ENCODE measurements around the gene THAP7. TPM values are rescaled to one million over a fixed set of nuclear protein-coding genes. Genes with fewer than 3 reads are reported as not detected.

Gene THAP7
- total and polyA plus RNA-seq, 3 donors from 2014 or later: 60.6 to 96.5 (median 75.8) TPM

- DNase-seq: no peak
- Histone ChIP-seq H3K4me1 (peaks cover 10% of the 10 kb centered on the region), H3K4me3 (no peak overlapping the region), H3K27me3 (no peaks in the 10 kb centered on the region), H3K9me3 (no peaks in the 10 kb centered on the region), H3K27ac (no peak overlapping the region), H3K36me3 (ENCODE audit: low read depth, missing control alignments) (no peaks in the 10 kb centered on the region)
- TF ChIP-seq POLR2A (IDR thresholded peaks at IDR 0.05) (no peak), CTCF (IDR thresholded peaks at IDR 0.05) (no peak)
- intact Hi-C loops (cut with DNase I; ENCODE audit: low total_unique reads): no loop called here
- WGBS, 2 donors: 87 to 100% methylated on average over 1 to 11 of the region's 13 CpGs
Observed at GRCh38 chr22:20965888-20966855, 35.7 kb downstream of the THAP7 start.

- no peaks in the 10 kb centered on the region for H3K36me3 ChIP-seq (ENCODE audit: low read depth, missing control alignments)
- peak overlapping the region in 1 of 2 donors; percentile 43 for H3K4me3 ChIP-seq
- no peaks in the 10 kb centered on the region for H3K27me3 ChIP-seq
- no peak overlapping the region for H3K27ac ChIP-seq
- TF ChIP-seq POLR2A (IDR thresholded peaks at IDR 0.05): no peak
- no peak for TF ChIP-seq CTCF (IDR thresholded peaks at IDR 0.05)
- intact Hi-C loops (cut with DNase I; ENCODE audit: low total_unique reads): no loop called here
- peaks cover 10% of the 10 kb centered on the region for H3K4me1 ChIP-seq
- DNase-seq: no peak
- 2 to 8% methylated on average over 24 to 47 of the region's 65 CpGs for WGBS, 2 donors
- no peaks in the 10 kb centered on the region for H3K9me3 ChIP-seq
Observed at GRCh38 chr22:20965104-20965887, 36.6 kb downstream of the THAP7 start.

- intact Hi-C loops (cut with DNase I; ENCODE audit: low total_unique reads): no loop called here
- H3K27ac ChIP-seq: no peak overlapping the region
- WGBS, 2 donors: 1 to 2% methylated on average over 17 to 18 of the region's 28 CpGs
- H3K27me3 ChIP-seq: no peaks in the 10 kb centered on the region
- no peaks in the 10 kb centered on the region for H3K9me3 ChIP-seq
- peaks cover 10% of the 10 kb centered on the region for H3K4me1 ChIP-seq
- H3K36me3 ChIP-seq (ENCODE audit: low read depth, missing control alignments): no peaks in the 10 kb centered on the region
- H3K4me3 ChIP-seq: no peak overlapping the region
- no peak for TF ChIP-seq CTCF (IDR thresholded peaks at IDR 0.05)
- TF ChIP-seq POLR2A (IDR thresholded peaks at IDR 0.05): no peak
- DNase-seq: no peak
Observed at GRCh38 chr22:20964799-20965103, 37.2 kb downstream of the THAP7 start.

GRCh38 chr22:20964090-20964798, 37.7 kb downstream of the THAP7 start:
- TF ChIP-seq POLR2A (IDR thresholded peaks at IDR 0.05) (no peak), CTCF (IDR thresholded peaks at IDR 0.05) (no peak)
- Histone ChIP-seq H3K27ac (no peak overlapping the region), H3K4me1 (peaks cover 10% of the 10 kb centered on the region), H3K27me3 (no peaks in the 10 kb centered on the region), H3K36me3 (ENCODE audit: low read depth, missing control alignments) (no peaks in the 10 kb centered on the region), H3K4me3 (no peak overlapping the region), H3K9me3 (no peaks in the 10 kb centered on the region)
- no peak for DNase-seq
- intact Hi-C loops (cut with DNase I; ENCODE audit: low total_unique reads): no loop called here
- 55 to 56% methylated on average over 6 of the region's 6 CpGs for WGBS, 2 donors
